ENCODE results near the gene VGF.

- TF ChIP-seq, protein P1, sequence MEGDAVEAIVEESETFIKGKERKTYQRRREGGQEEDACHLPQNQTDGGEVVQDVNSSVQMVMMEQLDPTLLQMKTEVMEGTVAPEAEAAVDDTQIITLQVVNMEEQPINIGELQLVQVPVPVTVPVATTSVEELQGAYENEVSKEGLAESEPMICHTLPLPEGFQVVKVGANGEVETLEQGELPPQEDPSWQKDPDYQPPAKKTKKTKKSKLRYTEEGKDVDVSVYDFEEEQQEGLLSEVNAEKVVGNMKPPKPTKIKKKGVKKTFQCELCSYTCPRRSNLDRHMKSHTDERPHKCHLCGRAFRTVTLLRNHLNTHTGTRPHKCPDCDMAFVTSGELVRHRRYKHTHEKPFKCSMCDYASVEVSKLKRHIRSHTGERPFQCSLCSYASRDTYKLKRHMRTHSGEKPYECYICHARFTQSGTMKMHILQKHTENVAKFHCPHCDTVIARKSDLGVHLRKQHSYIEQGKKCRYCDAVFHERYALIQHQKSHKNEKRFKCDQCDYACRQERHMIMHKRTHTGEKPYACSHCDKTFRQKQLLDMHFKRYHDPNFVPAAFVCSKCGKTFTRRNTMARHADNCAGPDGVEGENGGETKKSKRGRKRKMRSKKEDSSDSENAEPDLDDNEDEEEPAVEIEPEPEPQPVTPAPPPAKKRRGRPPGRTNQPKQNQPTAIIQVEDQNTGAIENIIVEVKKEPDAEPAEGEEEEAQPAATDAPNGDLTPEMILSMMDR (IDR thresholded peaks at IDR 0.05; ENCODE audit: insufficient read depth, low read depth, low read length): no peak
- TF ChIP-seq EZH2 (IDR thresholded peaks at IDR 0.05; ENCODE audit: insufficient read depth, low read length): peak; percentile 88
These were observed 1.1 kb downstream of the VGF start for GRCh38 chr7:101164071-101164840.

All from astrocyte (in vitro differentiated cells and primary cell).